Measurements from ENCODE around the gene PAK2.

DNA sequence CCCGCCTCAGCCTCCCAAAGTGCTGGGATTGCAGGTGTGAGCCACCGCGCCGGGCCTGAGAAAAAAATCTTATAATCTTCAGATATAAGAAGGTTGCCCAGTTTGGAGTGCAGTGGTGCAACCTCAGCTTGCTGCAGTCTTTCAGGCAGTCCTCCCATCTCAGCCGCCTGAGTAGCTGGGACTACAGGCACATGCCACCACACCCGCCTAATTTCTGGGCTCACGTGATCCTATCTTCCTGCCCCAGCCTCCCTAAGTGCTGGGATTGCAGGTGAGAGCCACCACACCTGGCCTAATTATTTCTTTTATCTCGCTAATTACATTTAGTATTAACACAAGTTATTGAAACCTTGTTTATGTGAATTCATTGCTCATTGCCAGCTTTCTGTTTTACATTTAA, 13.5 kb downstream of the PAK2 start:
- TF ChIP-seq, protein P1, sequence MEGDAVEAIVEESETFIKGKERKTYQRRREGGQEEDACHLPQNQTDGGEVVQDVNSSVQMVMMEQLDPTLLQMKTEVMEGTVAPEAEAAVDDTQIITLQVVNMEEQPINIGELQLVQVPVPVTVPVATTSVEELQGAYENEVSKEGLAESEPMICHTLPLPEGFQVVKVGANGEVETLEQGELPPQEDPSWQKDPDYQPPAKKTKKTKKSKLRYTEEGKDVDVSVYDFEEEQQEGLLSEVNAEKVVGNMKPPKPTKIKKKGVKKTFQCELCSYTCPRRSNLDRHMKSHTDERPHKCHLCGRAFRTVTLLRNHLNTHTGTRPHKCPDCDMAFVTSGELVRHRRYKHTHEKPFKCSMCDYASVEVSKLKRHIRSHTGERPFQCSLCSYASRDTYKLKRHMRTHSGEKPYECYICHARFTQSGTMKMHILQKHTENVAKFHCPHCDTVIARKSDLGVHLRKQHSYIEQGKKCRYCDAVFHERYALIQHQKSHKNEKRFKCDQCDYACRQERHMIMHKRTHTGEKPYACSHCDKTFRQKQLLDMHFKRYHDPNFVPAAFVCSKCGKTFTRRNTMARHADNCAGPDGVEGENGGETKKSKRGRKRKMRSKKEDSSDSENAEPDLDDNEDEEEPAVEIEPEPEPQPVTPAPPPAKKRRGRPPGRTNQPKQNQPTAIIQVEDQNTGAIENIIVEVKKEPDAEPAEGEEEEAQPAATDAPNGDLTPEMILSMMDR (IDR thresholded peaks at IDR 0.05 in 8 of 11, conservative IDR thresholded peaks at IDR 0.05 in 3 of 11), result no peak
- no peak for TF ChIP-seq POLR2AphosphoS5 (IDR thresholded peaks at IDR 0.05)
